ENCODE results near the gene PAM16. TPM values are rescaled to one million over a fixed set of nuclear protein-coding genes. Genes with fewer than 3 reads are reported as not detected.
"Not testable (repeated sequence)": the region's sequence is repeated elsewhere in the genome, so short reads cannot be mapped to it uniquely, and the experiment has no call there.

PAM16 gene
- total and polyA plus RNA-seq, 3 experiments from 2014 or later, result 38.6 to 70.2 (median 66.6) TPM

DNA sequence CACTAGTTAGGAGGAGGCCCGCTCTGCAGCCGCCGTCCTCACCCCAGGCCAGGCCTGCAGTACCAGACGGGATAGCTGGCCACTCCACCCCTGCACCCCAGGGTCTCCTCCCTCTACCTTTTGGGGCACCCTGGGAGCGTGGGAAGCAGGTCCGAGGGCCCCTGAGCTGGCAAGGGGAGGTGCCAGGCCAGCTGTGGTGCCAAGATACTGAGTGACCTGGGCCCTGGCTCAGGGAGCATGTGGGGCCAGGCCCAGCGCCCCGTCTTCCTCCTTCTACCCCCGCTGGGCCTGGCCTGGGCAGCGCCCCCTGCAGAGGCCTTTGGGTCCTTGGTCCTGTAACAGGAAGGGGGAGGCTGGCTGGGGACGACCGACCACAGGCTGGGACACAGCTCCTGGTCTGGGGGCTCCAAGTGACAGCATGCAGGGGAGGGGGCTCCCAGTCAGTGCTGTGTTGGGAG is 13.0 kb downstream of the PAM16 start:
- Histone ChIP-seq H3K9me3 (ENCODE audit: low read length) (no peaks in the 10 kb centered on the region), H3K36me3 (ENCODE audit: insufficient read depth, low read length) (no peaks in the 10 kb centered on the region), H3K27me3 (ENCODE audit: insufficient read depth, low read length, poor library complexity, severe bottlenecking) (no peaks in the 10 kb centered on the region), H3K4me3 (ENCODE audit: low read length) (no peak overlapping the region), H3K27ac (ENCODE audit: low read depth, low read length) (no peak overlapping the region), H3K4me1 (ENCODE audit: insufficient read depth, low read length) (no peaks in the 10 kb centered on the region)
- ChIA-PET POLR2A (no interaction called here), CTCF (interaction anchor here (0.6 to 1.7 kb wide), 3 partner anchors 12 to 1927 kb away, joined by 3 to 5 read pairs (median 3); no protein-coding TSS in a partner anchor)
- Mint-ChIP-seq H3K4me3 (no peak overlapping the region), H3K9me3 (no peaks in the 10 kb centered on the region), H3K27me3 (peaks cover 0 to 2% of the 10 kb centered on the region in 2 donors), H3K4me1 (no peaks in the 10 kb centered on the region), H3K27ac (no peak overlapping the region), H3K36me3 (peaks cover 0 to 18% (median 0%) of the 10 kb centered on the region in 3 donors)
- no peak for DNase-seq

DNA sequence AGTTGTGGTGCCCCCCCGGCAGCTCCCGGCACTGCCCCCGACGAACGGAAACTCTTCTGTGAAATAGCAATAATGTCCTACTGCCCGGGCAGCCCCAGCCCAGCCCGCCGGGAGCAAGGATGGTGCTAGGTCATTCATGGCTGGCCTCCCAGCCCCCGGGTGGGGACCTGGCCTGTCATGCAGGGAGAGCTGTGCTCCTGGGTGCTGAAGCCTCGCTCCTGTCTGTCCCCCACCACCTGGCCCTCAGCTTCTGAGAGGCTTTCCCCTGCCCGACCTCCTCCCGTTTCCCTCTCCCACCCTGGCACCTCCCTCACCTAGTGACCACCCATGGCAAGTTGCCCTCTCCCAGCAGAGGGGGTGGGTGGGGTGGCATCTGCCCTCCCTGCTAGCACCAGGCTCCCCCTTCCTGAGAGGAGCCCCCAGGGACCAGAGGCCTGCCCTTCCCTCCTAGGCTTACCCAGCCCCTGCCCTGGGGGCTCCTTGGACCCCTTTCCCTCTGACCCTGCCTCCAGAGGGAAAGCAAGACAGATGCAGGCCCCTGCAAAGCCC is 13.5 kb downstream of the PAM16 start:
- CTCF ChIA-PET, result interaction anchor here (1.7 kb wide), 1 partner anchor 49 kb away, joined by 5 read pairs; no protein-coding TSS in a partner anchor
- DNase-seq, result no peak
- no peaks in the 10 kb centered on the region for H3K4me1 ChIP-seq (ENCODE audit: insufficient read depth, low read length)

DNA sequence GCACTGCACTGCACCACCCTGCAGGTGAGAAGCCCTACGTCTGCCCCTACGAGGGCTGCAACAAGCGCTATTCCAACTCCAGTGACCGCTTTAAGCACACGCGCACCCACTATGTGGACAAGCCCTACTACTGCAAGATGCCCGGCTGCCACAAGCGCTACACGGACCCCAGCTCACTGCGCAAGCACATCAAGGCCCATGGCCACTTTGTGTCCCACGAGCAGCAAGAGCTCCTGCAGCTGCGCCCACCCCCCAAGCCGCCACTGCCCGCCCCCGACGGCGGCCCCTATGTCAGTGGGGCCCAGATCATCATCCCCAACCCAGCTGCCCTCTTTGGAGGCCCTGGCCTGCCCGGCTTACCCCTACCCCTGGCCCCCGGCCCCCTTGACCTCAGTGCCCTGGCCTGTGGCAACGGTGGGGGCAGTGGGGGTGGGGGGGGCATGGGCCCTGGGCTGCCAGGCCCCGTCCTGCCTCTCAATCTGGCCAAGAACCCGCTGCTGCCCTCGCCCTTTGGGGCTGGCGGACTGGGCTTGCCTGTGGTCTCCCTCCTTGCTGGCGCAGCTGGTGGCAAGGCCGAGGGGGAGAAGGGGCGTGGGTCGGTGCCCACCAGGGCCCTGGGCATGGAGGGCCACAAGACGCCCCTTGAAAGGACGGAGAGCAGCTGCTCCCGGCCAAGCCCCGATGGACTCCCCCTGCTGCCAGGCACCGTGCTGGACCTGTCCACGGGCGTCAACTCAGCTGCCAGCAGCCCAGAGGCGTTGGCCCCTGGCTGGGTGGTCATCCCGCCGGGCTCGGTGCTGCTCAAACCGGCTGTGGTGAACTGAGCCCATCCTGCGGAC is 14.2 kb downstream of the PAM16 start:
- POLR2A ChIA-PET, result interaction anchor here (0.6 kb wide), 1 partner anchor 136 kb away, joined by 4 read pairs; no protein-coding TSS in a partner anchor

More for the DNA sequence above, 13.5 kb downstream of the PAM16 start:
- no peaks in the 10 kb centered on the region for H3K36me3 ChIP-seq (ENCODE audit: insufficient read depth, low read length)
- Mint-ChIP-seq H3K36me3 (peaks cover 0 to 18% (median 0%) of the 10 kb centered on the region in 3 donors), H3K27me3 (peaks cover 0 to 2% of the 10 kb centered on the region in 2 donors), H3K4me3 (no peak overlapping the region), H3K27ac (peak overlapping the region in 1 of 8 donors; percentile 9), H3K9me3 (no peaks in the 10 kb centered on the region), H3K4me1 (no peaks in the 10 kb centered on the region)
- no peak overlapping the region for H3K27ac ChIP-seq (ENCODE audit: low read depth, low read length)
- no peaks in the 10 kb centered on the region for H3K9me3 ChIP-seq (ENCODE audit: low read length)
- POLR2A ChIA-PET, result interaction anchor here (0.6 kb wide), 1 partner anchor 135 kb away, joined by 4 read pairs; no protein-coding TSS in a partner anchor
- no peak overlapping the region for H3K4me3 ChIP-seq (ENCODE audit: low read length)
- H3K27me3 ChIP-seq (ENCODE audit: insufficient read depth, low read length, poor library complexity, severe bottlenecking), result no peaks in the 10 kb centered on the region

DNA sequence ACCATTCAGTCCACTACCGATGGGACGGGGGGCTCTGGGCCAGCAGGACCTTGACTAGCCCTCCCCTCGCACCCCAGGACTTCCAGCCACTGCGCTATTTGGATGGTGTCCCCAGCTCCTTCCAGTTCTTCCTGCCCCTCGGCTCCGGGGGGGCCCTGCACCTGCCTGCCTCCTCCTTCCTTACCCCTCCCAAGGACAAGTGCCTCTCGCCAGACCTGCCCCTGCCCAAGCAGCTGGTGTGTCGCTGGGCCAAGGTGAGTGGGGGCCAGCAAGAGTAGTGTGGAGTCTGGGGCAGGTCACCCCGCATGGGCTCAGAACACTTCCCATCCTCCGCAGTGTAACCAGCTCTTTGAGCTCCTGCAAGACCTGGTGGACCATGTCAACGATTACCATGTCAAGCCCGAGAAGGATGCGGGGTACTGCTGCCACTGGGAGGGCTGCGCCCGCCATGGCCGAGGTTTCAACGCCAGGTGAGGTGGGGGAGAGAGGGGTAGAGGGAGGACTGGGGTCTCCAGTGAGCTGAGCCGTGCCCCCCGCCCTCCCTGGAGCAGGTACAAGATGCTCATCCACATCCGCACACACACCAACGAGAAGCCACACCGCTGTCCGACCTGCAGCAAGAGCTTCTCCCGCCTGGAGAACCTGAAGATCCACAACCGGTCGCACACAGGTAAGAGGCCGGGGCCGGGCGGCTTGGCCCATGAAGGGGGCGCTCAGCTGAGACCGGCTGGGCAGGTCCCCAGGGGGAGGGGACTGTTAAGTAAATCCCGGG is 16.2 kb downstream of the PAM16 start:
- Mint-ChIP-seq H3K4me3 (no peak overlapping the region), H3K27ac (no peak overlapping the region), H3K36me3 (peaks cover 0 to 8% (median 0%) of the 10 kb centered on the region in 3 donors), H3K27me3 (peaks cover 0 to 7% of the 10 kb centered on the region in 2 donors), H3K4me1 (no peaks in the 10 kb centered on the region), H3K9me3 (no peaks in the 10 kb centered on the region)
- Histone ChIP-seq H3K27ac (ENCODE audit: low read depth, low read length) (no peak overlapping the region), H3K27me3 (ENCODE audit: insufficient read depth, low read length, poor library complexity, severe bottlenecking) (no peaks in the 10 kb centered on the region), H3K4me1 (ENCODE audit: insufficient read depth, low read length) (no peaks in the 10 kb centered on the region), H3K4me3 (ENCODE audit: low read length) (no peak overlapping the region), H3K9me3 (ENCODE audit: low read length) (no peaks in the 10 kb centered on the region), H3K36me3 (ENCODE audit: insufficient read depth, low read length) (no peaks in the 10 kb centered on the region)
- ChIA-PET CTCF (interaction anchor here (1.3 to 1.9 kb wide), 2 partner anchors 46 kb away, joined by 3 to 6 read pairs; no protein-coding TSS in a partner anchor), POLR2A (interaction anchor here (0.7 kb wide), 1 partner anchor 162 kb away, joined by 5 read pairs; no protein-coding TSS in a partner anchor)
- no peak for DNase-seq

More for the DNA sequence above, 14.2 kb downstream of the PAM16 start:
- H3K27me3 Mint-ChIP-seq, result peaks cover 0 to 2% of the 10 kb centered on the region in 2 donors
- H3K4me3 ChIP-seq (ENCODE audit: low read length), result no peak overlapping the region
- no peak for DNase-seq
- H3K27ac ChIP-seq (ENCODE audit: low read depth, low read length), result no peak overlapping the region
- no peak overlapping the region for H3K4me3 Mint-ChIP-seq
- no peaks in the 10 kb centered on the region for H3K36me3 ChIP-seq (ENCODE audit: insufficient read depth, low read length)
- no peaks in the 10 kb centered on the region for H3K4me1 Mint-ChIP-seq
- CTCF ChIA-PET, result interaction anchor here (1.7 to 1.9 kb wide), 2 partner anchors 48 kb away, joined by 5 to 6 read pairs; no protein-coding TSS in a partner anchor
- H3K9me3 ChIP-seq (ENCODE audit: low read length), result no peaks in the 10 kb centered on the region
- no peaks in the 10 kb centered on the region for H3K9me3 Mint-ChIP-seq
- no peaks in the 10 kb centered on the region for H3K27me3 ChIP-seq (ENCODE audit: insufficient read depth, low read length, poor library complexity, severe bottlenecking)
- H3K4me1 ChIP-seq (ENCODE audit: insufficient read depth, low read length), result no peaks in the 10 kb centered on the region
- peaks cover 0 to 18% (median 0%) of the 10 kb centered on the region in 3 donors for H3K36me3 Mint-ChIP-seq
- no peak overlapping the region for H3K27ac Mint-ChIP-seq

DNA sequence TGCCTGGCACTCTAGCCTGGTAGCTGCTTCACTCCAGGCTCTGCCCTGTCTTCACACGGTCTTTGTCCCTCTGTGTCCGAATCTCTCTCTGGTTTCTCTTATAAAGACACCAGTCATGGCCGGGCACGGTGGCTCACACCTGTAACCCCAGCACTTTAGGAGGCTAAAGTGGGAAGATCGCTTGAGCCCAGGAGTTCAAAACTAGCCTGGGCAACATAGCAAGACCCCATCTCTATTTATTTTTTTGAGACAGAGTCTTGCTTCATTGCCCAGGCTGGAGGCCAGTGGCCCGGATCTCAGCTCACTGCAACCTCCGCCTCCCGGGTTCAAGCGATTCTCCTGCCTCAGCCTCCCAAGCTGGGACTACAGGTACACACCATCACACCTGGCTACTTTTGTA is 17.4 kb downstream of the PAM16 start:
- CTCF ChIA-PET, result interaction anchor here (1.3 kb wide), 1 partner anchor 45 kb away, joined by 3 read pairs; no protein-coding TSS in a partner anchor
- DNase-seq; H3K36me3 ChIP-seq (ENCODE audit: insufficient read depth, low read length); H3K4me1 ChIP-seq (ENCODE audit: insufficient read depth, low read length); H3K4me1 Mint-ChIP-seq; H3K27ac Mint-ChIP-seq; H3K27me3 Mint-ChIP-seq; H3K4me3 ChIP-seq (ENCODE audit: low read length); H3K9me3 Mint-ChIP-seq; H3K27me3 ChIP-seq (ENCODE audit: insufficient read depth, low read length, poor library complexity, severe bottlenecking); H3K4me3 Mint-ChIP-seq; H3K27ac ChIP-seq (ENCODE audit: low read depth, low read length); H3K36me3 Mint-ChIP-seq; H3K9me3 ChIP-seq (ENCODE audit: low read length): not testable (repeated sequence)
- POLR2A ChIA-PET, result interaction anchor here (0.6 kb wide), 1 partner anchor 25 kb away, joined by 9 read pairs; no protein-coding TSS in a partner anchor

DNA sequence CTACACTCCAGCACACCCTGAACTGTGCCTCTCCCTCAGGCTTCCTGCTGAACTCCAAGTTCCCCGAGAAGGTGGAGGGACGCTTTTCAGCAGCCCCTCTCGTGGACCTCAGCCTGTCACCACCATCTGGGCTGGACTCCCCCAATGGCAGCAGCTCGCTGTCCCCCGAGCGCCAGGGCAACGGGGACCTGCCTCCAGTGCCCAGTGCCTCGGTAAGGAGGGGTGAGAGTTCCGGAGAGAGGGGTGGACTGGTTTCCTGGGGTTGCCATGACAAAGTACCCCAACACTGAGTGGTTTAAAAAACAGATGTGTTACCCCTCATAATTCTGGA is 17.8 kb downstream of the PAM16 start:
- no peak for DNase-seq
- peak overlapping the region in 1 of 8 donors; percentile 50 for H3K27ac Mint-ChIP-seq
- Histone ChIP-seq H3K27ac (ENCODE audit: low read depth, low read length) (no peak overlapping the region), H3K36me3 (ENCODE audit: insufficient read depth, low read length) (no peaks in the 10 kb centered on the region), H3K4me1 (ENCODE audit: insufficient read depth, low read length) (peaks cover under 1% of the 10 kb centered on the region), H3K9me3 (ENCODE audit: low read length) (no peaks in the 10 kb centered on the region), H3K4me3 (ENCODE audit: low read length) (no peak overlapping the region), H3K27me3 (ENCODE audit: insufficient read depth, low read length, poor library complexity, severe bottlenecking) (no peaks in the 10 kb centered on the region)
- no peak overlapping the region for H3K4me3 Mint-ChIP-seq
- H3K9me3 Mint-ChIP-seq, result no peaks in the 10 kb centered on the region
- peaks cover 0 to 7% of the 10 kb centered on the region in 2 donors for H3K27me3 Mint-ChIP-seq
- no peaks in the 10 kb centered on the region for H3K36me3 Mint-ChIP-seq
- H3K4me1 Mint-ChIP-seq, result peaks cover 0 to 3% (median 0%) of the 10 kb centered on the region in 3 donors
- POLR2A ChIA-PET, result no interaction called here
- CTCF ChIA-PET, result interaction anchor here (8.0 kb wide), 1 partner anchor 43 kb away, joined by 72 read pairs; no protein-coding TSS in a partner anchor

DNA sequence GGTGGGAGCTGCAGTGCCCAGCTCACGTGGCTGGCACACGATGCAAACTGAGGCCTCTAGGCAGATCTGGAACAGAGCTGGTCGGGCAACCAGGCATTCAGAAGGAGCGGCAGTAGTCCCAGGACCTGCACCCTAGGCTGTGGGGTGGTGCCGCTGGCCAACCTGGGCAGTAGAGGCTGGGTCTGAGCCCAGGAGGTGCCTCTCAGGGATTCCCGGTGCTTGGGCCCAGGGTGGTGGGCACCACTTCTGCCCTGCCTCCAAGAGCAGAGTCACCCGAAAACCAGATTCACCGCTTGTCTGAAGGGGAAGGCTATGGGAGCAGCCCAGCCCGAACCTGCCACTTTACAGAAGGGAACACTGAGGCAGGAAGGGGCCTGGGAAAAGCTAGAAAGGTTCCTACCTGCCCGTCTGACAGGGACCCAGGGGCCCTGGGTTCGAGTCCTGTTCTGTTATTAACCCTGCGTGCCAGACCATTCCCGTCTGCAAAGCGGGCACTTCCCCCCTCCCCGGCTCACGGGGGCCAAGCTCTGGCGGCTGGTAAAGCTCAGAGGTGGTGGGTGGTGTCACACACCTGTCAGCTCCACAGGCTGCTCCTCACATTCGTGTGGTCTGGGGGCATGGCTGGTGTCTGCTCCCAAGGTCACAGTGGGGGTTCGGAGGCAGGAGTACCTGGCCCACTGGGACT is 18.4 kb downstream of the PAM16 start:
- CTCF ChIA-PET, result interaction anchor here (0.9 to 8.0 kb wide), 2 partner anchors 43 to 79 kb away, joined by 3 to 72 read pairs; no protein-coding TSS in a partner anchor
- H3K27ac Mint-ChIP-seq, result no peak overlapping the region

More for the DNA sequence above, 18.4 kb downstream of the PAM16 start:
- Mint-ChIP-seq H3K36me3 (no peaks in the 10 kb centered on the region), H3K9me3 (no peaks in the 10 kb centered on the region), H3K27me3 (peaks cover 0 to 7% of the 10 kb centered on the region in 2 donors), H3K4me1 (peaks cover 0 to 6% (median 0%) of the 10 kb centered on the region in 3 donors), H3K4me3 (no peak overlapping the region)
- Histone ChIP-seq H3K27ac (ENCODE audit: low read depth, low read length) (no peak overlapping the region), H3K36me3 (ENCODE audit: insufficient read depth, low read length) (no peaks in the 10 kb centered on the region), H3K4me3 (ENCODE audit: low read length) (no peak overlapping the region), H3K4me1 (ENCODE audit: insufficient read depth, low read length) (peaks cover 6% of the 10 kb centered on the region), H3K9me3 (ENCODE audit: low read length) (no peaks in the 10 kb centered on the region), H3K27me3 (ENCODE audit: insufficient read depth, low read length, poor library complexity, severe bottlenecking) (no peaks in the 10 kb centered on the region)
- POLR2A ChIA-PET, result no interaction called here
- no peak for DNase-seq

All from CD8-positive, alpha-beta memory T cell (primary cell).